ENCODE measurements around the gene NELL2. TPM values are rescaled to one million over a fixed set of nuclear protein-coding genes. Genes with fewer than 3 reads are reported as not detected.

Gene NELL2
- total RNA-seq, 1 donor from 2014 or later: 1.0 TPM

DNA sequence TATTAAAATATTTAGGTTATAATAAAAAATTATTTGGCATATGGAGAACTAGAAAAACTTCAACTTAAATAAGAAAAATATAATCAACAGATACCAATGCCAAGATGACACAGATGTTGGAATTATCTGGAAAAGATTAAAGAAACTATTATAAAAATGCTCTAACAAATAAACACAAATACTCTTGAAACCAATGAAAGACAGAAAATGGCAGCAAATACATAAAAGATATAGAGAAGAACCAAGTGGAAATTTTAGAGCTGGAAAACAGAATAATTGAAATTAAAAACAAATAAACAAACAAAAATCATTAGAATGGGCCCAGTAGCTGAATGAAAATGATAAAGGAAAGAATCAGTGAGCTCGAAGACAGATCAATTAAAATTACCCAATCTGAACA is 5.1 kb upstream of the NELL2 start:
- no peaks in the 10 kb centered on the region for H3K36me3 Mint-ChIP-seq (ENCODE audit: low read depth, unreplicated experiment)
- DNase-seq (ENCODE audit: low read depth): no peak
- H3K27ac Mint-ChIP-seq (ENCODE audit: unreplicated experiment): no peak overlapping the region

GRCh38 chr12:44876544-44877410 is 662 bp upstream of the NELL2 start:
- DNase-seq (ENCODE audit: low read depth): peak; percentile 22

More for the DNA sequence above, 5.1 kb upstream of the NELL2 start:
- peaks cover 6% of the 10 kb centered on the region for H3K27me3 ChIP-seq (ENCODE audit: insufficient read depth, low read length)
- Mint-ChIP-seq H3K4me1 (ENCODE audit: low read depth, unreplicated experiment) (no peaks in the 10 kb centered on the region), H3K27me3 (ENCODE audit: low read depth, unreplicated experiment) (peaks cover 9% of the 10 kb centered on the region), H3K4me3 (ENCODE audit: unreplicated experiment) (no peak overlapping the region), H3K9me3 (ENCODE audit: unreplicated experiment) (peaks cover 1% of the 10 kb centered on the region)
- no peaks in the 10 kb centered on the region for H4K20me1 ChIP-seq (ENCODE audit: insufficient read depth, low read length)
- H3K36me3 ChIP-seq (ENCODE audit: insufficient read depth, low read length): no peaks in the 10 kb centered on the region
- no peak overlapping the region for H3K4me3 ChIP-seq (ENCODE audit: insufficient read depth, low read depth, low read length)
- no peak for FAIRE-seq
- H3K79me2 ChIP-seq (ENCODE audit: insufficient read depth, low read length): no peaks in the 10 kb centered on the region
- no peak for TF ChIP-seq EZH2 (IDR thresholded peaks at IDR 0.05; ENCODE audit: insufficient read depth, low read length)
- TF ChIP-seq, protein P1, sequence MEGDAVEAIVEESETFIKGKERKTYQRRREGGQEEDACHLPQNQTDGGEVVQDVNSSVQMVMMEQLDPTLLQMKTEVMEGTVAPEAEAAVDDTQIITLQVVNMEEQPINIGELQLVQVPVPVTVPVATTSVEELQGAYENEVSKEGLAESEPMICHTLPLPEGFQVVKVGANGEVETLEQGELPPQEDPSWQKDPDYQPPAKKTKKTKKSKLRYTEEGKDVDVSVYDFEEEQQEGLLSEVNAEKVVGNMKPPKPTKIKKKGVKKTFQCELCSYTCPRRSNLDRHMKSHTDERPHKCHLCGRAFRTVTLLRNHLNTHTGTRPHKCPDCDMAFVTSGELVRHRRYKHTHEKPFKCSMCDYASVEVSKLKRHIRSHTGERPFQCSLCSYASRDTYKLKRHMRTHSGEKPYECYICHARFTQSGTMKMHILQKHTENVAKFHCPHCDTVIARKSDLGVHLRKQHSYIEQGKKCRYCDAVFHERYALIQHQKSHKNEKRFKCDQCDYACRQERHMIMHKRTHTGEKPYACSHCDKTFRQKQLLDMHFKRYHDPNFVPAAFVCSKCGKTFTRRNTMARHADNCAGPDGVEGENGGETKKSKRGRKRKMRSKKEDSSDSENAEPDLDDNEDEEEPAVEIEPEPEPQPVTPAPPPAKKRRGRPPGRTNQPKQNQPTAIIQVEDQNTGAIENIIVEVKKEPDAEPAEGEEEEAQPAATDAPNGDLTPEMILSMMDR (IDR thresholded peaks at IDR 0.05; ENCODE audit: insufficient read depth, low read depth, low read length): no peak
- peaks cover 8% of the 10 kb centered on the region for H3K4me1 ChIP-seq (ENCODE audit: insufficient read depth, low read length)
- H3K9me3 ChIP-seq (ENCODE audit: insufficient read depth, low read depth, low read length): no peaks in the 10 kb centered on the region
- no peak overlapping the region for H3K27ac ChIP-seq (ENCODE audit: low read depth, low read length)
- no peak overlapping the region for H2AFZ ChIP-seq (ENCODE audit: low read depth, low read length)
- H3K9ac ChIP-seq (ENCODE audit: low read length): no peak overlapping the region
- H3K4me2 ChIP-seq (ENCODE audit: low read length): no peak overlapping the region

More at GRCh38 chr12:44876544-44877410, 662 bp upstream of the NELL2 start:
- H3K27me3 ChIP-seq (ENCODE audit: insufficient read depth, low read length): peaks cover 30% of the 10 kb centered on the region
- H3K36me3 ChIP-seq (ENCODE audit: insufficient read depth, low read length): no peaks in the 10 kb centered on the region
- peak overlapping the region; percentile 82 for H3K4me3 Mint-ChIP-seq (ENCODE audit: unreplicated experiment)
- H3K9me3 ChIP-seq (ENCODE audit: insufficient read depth, low read depth, low read length): no peaks in the 10 kb centered on the region
- H3K79me2 ChIP-seq (ENCODE audit: insufficient read depth, low read length): no peaks in the 10 kb centered on the region
- H3K4me1 ChIP-seq (ENCODE audit: insufficient read depth, low read length): peaks cover 16% of the 10 kb centered on the region
- H2AFZ ChIP-seq (ENCODE audit: low read depth, low read length): peak overlapping the region; percentile 88
- no peak overlapping the region for H3K27ac Mint-ChIP-seq (ENCODE audit: unreplicated experiment)
- H3K27me3 Mint-ChIP-seq (ENCODE audit: low read depth, unreplicated experiment): peaks cover 29% of the 10 kb centered on the region
- H3K9ac ChIP-seq (ENCODE audit: low read length): no peak overlapping the region
- no peaks in the 10 kb centered on the region for H3K9me3 Mint-ChIP-seq (ENCODE audit: unreplicated experiment)
- H3K4me1 Mint-ChIP-seq (ENCODE audit: low read depth, unreplicated experiment): peaks cover 7% of the 10 kb centered on the region
- TF ChIP-seq EZH2 (IDR thresholded peaks at IDR 0.05; ENCODE audit: insufficient read depth, low read length): no peak
- TF ChIP-seq, protein P1 (IDR thresholded peaks at IDR 0.05; ENCODE audit: insufficient read depth, low read depth, low read length): no peak
- peak overlapping the region; percentile 63 for H3K4me3 ChIP-seq (ENCODE audit: insufficient read depth, low read depth, low read length)
- no peaks in the 10 kb centered on the region for H3K36me3 Mint-ChIP-seq (ENCODE audit: low read depth, unreplicated experiment)
- H3K4me2 ChIP-seq (ENCODE audit: low read length): peak overlapping the region; percentile 98
- FAIRE-seq: no peak
- no peaks in the 10 kb centered on the region for H4K20me1 ChIP-seq (ENCODE audit: insufficient read depth, low read length)
- no peak overlapping the region for H3K27ac ChIP-seq (ENCODE audit: low read depth, low read length)

Measured in astrocyte (in vitro differentiated cells and primary cell).